H9 (cell line): ENCODE results near the gene ZNF35. TPM values are rescaled to one million over a fixed set of nuclear protein-coding genes. Genes with fewer than 3 reads are reported as not detected.

ENCODE experiments used
- DNase-seq: peaks from one replicate; pipeline ENCODE4 v3.0.0-alpha.2; 2017
- H2AFZ ChIP-seq: one replicate; pipeline ENCODE4 v1.6.1; 2013; ENCODE audit warnings: mild to moderate bottlenecking, low read length, control low read depth, moderate library complexity
- H2AK5ac ChIP-seq: 2 replicates; pipeline ENCODE4 v1.6.1; 2013; ENCODE audit warnings: low read length, control low read depth, mixed read lengths; ENCODE audit not compliant: insufficient read length
- H2BK120ac ChIP-seq: one replicate; pipeline ENCODE4 v1.6.1; 2013; ENCODE audit warnings: low read depth, mild to moderate bottlenecking, low read length, control low read depth, inconsistent platforms; ENCODE audit not compliant: poor library complexity, severe bottlenecking
- H2BK12ac ChIP-seq: 2 replicates; pipeline ENCODE4 v1.6.1; 2013; ENCODE audit warnings: low read length, control low read depth, mixed read lengths, low read depth; ENCODE audit not compliant: insufficient read length
- H2BK15ac ChIP-seq: 2 replicates; pipeline ENCODE4 v1.6.1; 2013; ENCODE audit warnings: low read depth, low read length, control low read depth
- H2BK20ac ChIP-seq: one replicate; pipeline ENCODE4 v1.6.1; 2013; ENCODE audit warnings: low read depth, mild to moderate bottlenecking, low read length, control low read depth, inconsistent platforms; ENCODE audit not compliant: poor library complexity, severe bottlenecking
- H2BK5ac ChIP-seq: 2 replicates; pipeline ENCODE4 v1.6.1; 2013; ENCODE audit warnings: low read length, control low read depth, mixed read lengths; ENCODE audit not compliant: insufficient read length
- H3K14ac ChIP-seq: 2 replicates; pipeline ENCODE4 v1.6.1; 2013; ENCODE audit warnings: low read length, control low read depth; ENCODE audit not compliant: insufficient read depth
- H3K18ac ChIP-seq: 2 replicates; pipeline ENCODE4 v1.6.1; 2013; ENCODE audit warnings: low read depth, mild to moderate bottlenecking, mixed read lengths, low read length, control low read depth; ENCODE audit not compliant: insufficient read length
- H3K23ac ChIP-seq: 2 replicates; pipeline ENCODE4 v1.6.1; 2013; ENCODE audit warnings: low read length, control low read depth, mixed read lengths, low read depth; ENCODE audit not compliant: insufficient read length
- H3K23me2 ChIP-seq: 2 replicates; pipeline ENCODE4 v1.6.1; 2013; ENCODE audit warnings: low read depth, mild to moderate bottlenecking, mixed read lengths, low read length, control low read depth; ENCODE audit not compliant: insufficient read length, poor library complexity, severe bottlenecking
- H3K27ac ChIP-seq: 2 replicates; pipeline ENCODE4 v1.5.1; 2013; ENCODE audit warnings: low read length, control low read depth, mixed read lengths, low read depth; ENCODE audit not compliant: insufficient read length
- H3K27me3 ChIP-seq: 2 replicates; pipeline ENCODE4 v1.6.1; 2013; ENCODE audit warnings: low read length, control low read depth, inconsistent platforms; ENCODE audit not compliant: insufficient read depth
- H3K4ac ChIP-seq: 2 replicates; pipeline ENCODE4 v1.6.1; 2013; ENCODE audit warnings: low read depth, mild to moderate bottlenecking, control low read depth, inconsistent platforms, low read length, moderate library complexity
- H3K4me1 ChIP-seq: 2 replicates; pipeline ENCODE4 v1.6.1; 2013; ENCODE audit warnings: low read length, control low read depth, inconsistent platforms; ENCODE audit not compliant: insufficient read depth
- H3K4me2 ChIP-seq: 2 replicates; pipeline ENCODE4 v1.6.1; 2013; ENCODE audit warnings: low read length, control low read depth, mixed read lengths; ENCODE audit not compliant: insufficient read length, insufficient read depth
- H3K56ac ChIP-seq: 2 replicates; pipeline ENCODE4 v1.6.1; 2013; ENCODE audit warnings: low read depth, mild to moderate bottlenecking, mixed read lengths, low read length, control low read depth; ENCODE audit not compliant: insufficient read length
- H3K79me1 ChIP-seq: 2 replicates; pipeline ENCODE4 v1.6.1; 2013; ENCODE audit warnings: low read depth, mild to moderate bottlenecking, moderate library complexity, low read length, control low read depth, inconsistent platforms; ENCODE audit not compliant: insufficient read depth, poor library complexity, severe bottlenecking
- H3K79me2 ChIP-seq: 2 replicates; pipeline ENCODE4 v1.6.1; 2013; ENCODE audit warnings: low read length, control low read depth, inconsistent platforms; ENCODE audit not compliant: insufficient read depth
- H3K9ac ChIP-seq: 2 replicates; pipeline ENCODE4 v1.6.1; 2013; ENCODE audit warnings: low read length, control low read depth, mixed read lengths; ENCODE audit not compliant: insufficient read length; ENCODE audit errors: extremely low read depth
- H3K9me3 ChIP-seq: one replicate; pipeline ENCODE4 v1.6.1; 2013; ENCODE audit warnings: low read depth, low read length, inconsistent platforms; ENCODE audit not compliant: control insufficient read depth
- H3T11ph ChIP-seq: one replicate; pipeline ENCODE4 v1.6.1; 2013; ENCODE audit warnings: mild to moderate bottlenecking, low read length, control low read depth, inconsistent platforms
- H4K20me1 ChIP-seq: one replicate; pipeline ENCODE4 v1.6.1; 2013; ENCODE audit not compliant: control insufficient read depth, insufficient read length, insufficient read depth
- H4K5ac ChIP-seq: 2 replicates; pipeline ENCODE4 v1.6.1; 2013; ENCODE audit warnings: low read depth, mild to moderate bottlenecking, mixed read lengths, low read length, control low read depth; ENCODE audit not compliant: insufficient read length
- H4K8ac ChIP-seq: replicated peaks from 2 replicates; pipeline ENCODE4 v1.6.1; 2013; ENCODE audit warnings: low read length, control low read depth, mixed read lengths, low read depth; ENCODE audit not compliant: insufficient read length
- H4K91ac ChIP-seq: 2 replicates; pipeline ENCODE4 v1.6.1; 2013; ENCODE audit warnings: low read depth, mild to moderate bottlenecking, moderate library complexity, mixed read lengths, low read length, control low read depth; ENCODE audit not compliant: insufficient read length
- H3K27ac Mint-ChIP-seq, 3 experiments: 2 replicates in 2 of 3; 3 replicates in 1 of 3; pipeline ENCODE4 v1.8.0; 2020 to 2021; ENCODE audit warnings: mixed read lengths in 3 of 3, mild to moderate bottlenecking in 1 of 3, moderate library complexity in 1 of 3
- H3K27me3 Mint-ChIP-seq: 2 replicates; pipeline ENCODE4 v1.8.0; 2021; ENCODE audit warnings: low read depth, mild to moderate bottlenecking, moderate library complexity, mixed read lengths
- H3K36me3 Mint-ChIP-seq, 3 experiments: 2 replicates in 2 of 3; 3 replicates in 1 of 3; pipeline ENCODE4 v1.8.0; 2020 to 2021; ENCODE audit warnings: low read depth in 3 of 3, mixed read lengths in 3 of 3; ENCODE audit not compliant: insufficient read depth in 1 of 3
- H3K4me1 Mint-ChIP-seq, 2 experiments: 2 replicates each; pipeline ENCODE4 v1.8.0; 2020; ENCODE audit warnings: mixed read lengths in 2 of 2
- H3K4me3 Mint-ChIP-seq, 2 experiments: 2 replicates in 1 of 2; 3 replicates in 1 of 2; pipeline ENCODE4 v1.8.0; 2020 to 2021; ENCODE audit warnings: mild to moderate bottlenecking in 2 of 2, mixed read lengths in 2 of 2, moderate library complexity in 1 of 2
- H3K9me3 Mint-ChIP-seq, 2 experiments: 2 replicates in 1 of 2; 3 replicates in 1 of 2; pipeline ENCODE4 v1.8.0; 2020; ENCODE audit warnings: mild to moderate bottlenecking in 2 of 2, mixed read lengths in 2 of 2, moderate library complexity in 1 of 2
- CTCF ChIP-seq: fragments of 200-600 bp; sonication (generic); conservative IDR thresholded peaks from 3 replicates; pipeline ENCODE4 v1.8.0; 2021; ENCODE audit warnings: antibody characterized with exemption, mild to moderate bottlenecking
- WGBS: extraction: QIAGEN DNeasy Blood & Tissue Kit; methylation state at CpG from one replicate; pipeline ENCODE4 v1.1.7; 2013; ENCODE audit warnings: missing lambda C conversion rate, low lambda C conversion rate, mixed read lengths; ENCODE audit not compliant: insufficient read length; ENCODE audit errors: extremely low coverage; 5-methylcytosine and 5-hydroxymethylcytosine counted together
- total RNA-seq: library from RNA; stranded (reverse); gene quantifications from 2 replicates; pipeline ENCODE4 v1.2.1, GENCODE V29; 2021

ZNF35 gene
- total RNA-seq, 1 experiment from 2014 or later, result 27.3 TPM

GRCh38 chr3:44666346-44666745, 17.8 kb downstream of the ZNF35 start:
- Histone ChIP-seq H3K56ac (no peak overlapping the region), H3K9ac (no peak overlapping the region), H3K14ac (no peak overlapping the region), H3K79me1 (no peaks in the 10 kb centered on the region), H4K5ac (no peak overlapping the region), H4K91ac (no peak overlapping the region), H3K4me2 (no peak overlapping the region), H3K9me3 (no peaks in the 10 kb centered on the region), H2BK15ac (no peak overlapping the region), H3K27me3 (no peaks in the 10 kb centered on the region), H3K23me2 (no peaks in the 10 kb centered on the region), H3T11ph (no peak overlapping the region), H3K4me1 (no peaks in the 10 kb centered on the region), H3K18ac (no peak overlapping the region), H2BK12ac (no peak overlapping the region), H3K79me2 (no peaks in the 10 kb centered on the region), H4K20me1 (no peaks in the 10 kb centered on the region), H3K4ac (no peak overlapping the region), H4K8ac (no peak overlapping the region), H2AK5ac (no peak overlapping the region), H2BK20ac (no peak overlapping the region), H2AFZ (no peak overlapping the region), H2BK5ac (no peak overlapping the region), H3K23ac (no peak overlapping the region), H3K27ac (no peak overlapping the region), H2BK120ac (no peak overlapping the region)
- Mint-ChIP-seq H3K9me3 (peaks cover 3 to 6% of the 10 kb centered on the region in 2 experiments; a peak in 3 of 5 replicates), H3K36me3 (peaks cover 8 to 16% (median 11%) of the 10 kb centered on the region in 3 experiments; a peak in 6 of 7 replicates), H3K27ac (no peak overlapping the region), H3K4me1 (no peaks in the 10 kb centered on the region), H3K4me3 (no peak overlapping the region), H3K27me3 (no peaks in the 10 kb centered on the region)
- TF ChIP-seq CTCF, result no peak
- WGBS, result no CpG with 5 or more reads among the region's 4 CpGs
- no peak for DNase-seq
